Endometrial microvascular endothelial cells (primary cell): ENCODE results near the gene ATXN3L. TPM values are rescaled to one million over a fixed set of nuclear protein-coding genes. Genes with fewer than 3 reads are reported as not detected.
"Not testable (repeated sequence)": the region's sequence is repeated elsewhere in the genome, so short reads cannot be mapped to it uniquely, and the experiment has no call there.

Experiments used
- in situ Hi-C: cut with HindIII; loops from 2 replicates; pipeline ENCODE4 v1.10.0; 2017; ENCODE audit warnings: low sequenced_read_pairs, low pct_unique_long_range_greater_than_20kb; ENCODE audit errors: inconsistent ontology term
- total RNA-seq: library from RNA; depleted of rRNA; stranded (reverse); fragments of >200 nt; gene quantifications from one replicate; pipeline ENCODE4 v1.2.3, GENCODE V29; 2015; ENCODE audit errors: inconsistent ontology term

ATXN3L gene
- total RNA-seq, 1 donor from 2014 or later, result not detected

DNA sequence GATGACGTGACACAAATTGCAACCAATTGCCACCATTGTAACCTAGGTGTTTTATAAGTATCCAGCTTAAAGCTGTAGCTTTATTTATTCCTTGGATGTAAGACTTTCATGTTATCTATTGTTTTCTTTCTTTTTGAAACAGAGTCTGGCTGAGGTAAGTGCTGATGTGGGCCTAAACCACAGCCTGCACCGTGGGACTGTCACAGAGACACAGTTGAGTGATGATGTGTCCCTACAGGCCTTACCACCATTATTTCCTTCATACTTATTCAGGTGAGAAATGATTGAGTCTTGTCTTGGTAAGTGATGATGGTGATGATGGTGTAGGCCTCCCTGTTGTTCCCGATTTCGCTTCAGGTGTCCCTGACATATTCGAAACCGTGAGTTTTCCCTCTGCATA, 8.3 kb downstream of the ATXN3L start:
- in situ Hi-C loops, result no loop called here

DNA sequence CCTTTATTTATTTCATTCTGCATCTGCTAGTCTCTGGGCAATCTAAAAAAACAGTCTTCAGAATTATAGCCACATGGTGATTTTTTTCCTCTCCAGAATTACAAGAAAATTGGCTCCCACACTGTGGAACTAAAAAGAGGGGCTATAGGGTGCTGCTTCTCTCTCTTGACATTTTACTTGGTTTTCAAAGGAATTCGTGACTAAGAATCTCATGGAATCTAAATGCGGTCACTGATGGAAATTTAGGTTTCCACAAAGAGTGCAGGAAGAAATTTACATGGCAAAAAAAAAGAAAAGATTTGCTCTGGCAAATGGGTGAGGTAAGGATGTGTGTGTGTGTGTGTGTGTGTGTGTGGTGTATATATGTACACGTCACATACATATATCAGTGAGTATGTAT, 10.2 kb downstream of the ATXN3L start:
- in situ Hi-C loops, result no loop called here

DNA sequence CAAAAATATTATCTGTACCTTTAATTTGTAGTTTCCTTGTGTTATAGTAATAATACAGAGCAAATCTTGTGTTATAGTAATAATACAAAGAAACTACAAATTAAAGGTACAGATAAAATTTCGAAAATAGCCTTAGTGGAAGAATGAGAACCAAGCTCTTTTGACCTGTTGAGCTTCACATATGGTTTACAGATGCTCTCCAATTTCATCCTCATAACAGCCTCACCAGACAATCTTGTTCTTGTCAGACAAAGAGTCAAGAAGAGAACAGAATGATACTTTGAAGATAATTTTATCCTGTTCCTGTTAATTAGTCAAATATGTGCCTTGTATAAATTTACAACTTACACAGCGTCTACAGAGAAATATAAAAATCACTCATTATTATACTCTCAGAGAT, 12.8 kb downstream of the ATXN3L start:
- in situ Hi-C loops, result no loop called here

DNA sequence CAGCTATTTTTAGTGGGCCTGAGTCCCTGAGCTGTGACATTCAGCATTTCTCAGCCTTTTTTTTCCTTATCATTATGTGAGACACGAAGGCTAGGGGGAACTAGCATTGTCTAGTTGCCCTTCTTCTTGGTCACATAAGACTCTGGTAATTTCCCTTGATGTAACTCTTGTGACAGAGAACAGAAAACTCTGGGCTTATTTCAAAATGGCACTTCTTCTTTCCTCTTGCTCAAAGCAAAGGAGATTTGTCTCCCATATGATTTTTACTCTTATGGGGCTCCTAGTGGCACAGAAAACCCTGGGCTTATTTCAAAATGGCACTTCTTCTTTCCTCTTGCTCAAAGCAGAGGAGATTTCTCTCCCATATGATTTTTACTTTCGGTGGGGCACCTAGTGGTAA, 14.7 kb downstream of the ATXN3L start:
- in situ Hi-C loops, result no loop called here

DNA sequence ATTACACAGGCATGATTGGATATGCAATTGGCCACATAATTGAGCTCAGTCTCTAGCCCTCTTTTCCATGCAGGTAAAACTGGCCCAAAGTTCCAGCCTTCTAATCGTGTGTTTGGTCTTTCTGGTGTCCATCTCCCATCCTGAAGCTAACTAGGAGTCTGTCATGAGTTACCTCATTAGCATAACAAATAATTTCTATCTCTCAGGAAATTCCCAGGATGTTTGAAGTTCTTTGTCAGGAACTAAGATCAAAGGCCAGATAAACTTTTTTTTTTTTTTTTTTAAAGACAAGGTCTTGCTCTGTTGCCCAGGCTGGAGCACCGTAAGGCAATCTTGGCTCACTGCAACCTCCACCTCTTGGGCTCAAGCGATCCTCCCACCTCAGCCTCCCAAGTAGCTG, 15.8 kb downstream of the ATXN3L start:
- in situ Hi-C loops, result no loop called here

DNA sequence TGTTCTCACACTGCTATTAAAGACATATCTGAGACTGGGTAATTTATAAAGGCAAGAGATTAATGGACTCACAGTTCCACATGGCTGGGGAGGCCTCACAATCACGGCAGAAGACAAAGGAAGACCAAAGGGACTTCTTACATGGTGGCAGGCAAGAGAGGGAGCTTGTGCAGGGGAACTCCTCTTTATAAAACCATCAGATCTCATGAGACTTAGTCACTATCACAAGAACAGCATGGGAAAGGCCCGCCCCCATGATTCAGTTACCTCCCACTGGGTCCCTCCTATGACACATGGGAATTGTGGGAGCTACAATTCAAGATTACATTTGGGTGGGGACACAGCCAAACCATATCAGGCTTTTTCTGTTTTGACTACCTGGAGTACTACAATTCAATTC, 16.6 kb downstream of the ATXN3L start:
- in situ Hi-C loops, result not testable (repeated sequence)

DNA sequence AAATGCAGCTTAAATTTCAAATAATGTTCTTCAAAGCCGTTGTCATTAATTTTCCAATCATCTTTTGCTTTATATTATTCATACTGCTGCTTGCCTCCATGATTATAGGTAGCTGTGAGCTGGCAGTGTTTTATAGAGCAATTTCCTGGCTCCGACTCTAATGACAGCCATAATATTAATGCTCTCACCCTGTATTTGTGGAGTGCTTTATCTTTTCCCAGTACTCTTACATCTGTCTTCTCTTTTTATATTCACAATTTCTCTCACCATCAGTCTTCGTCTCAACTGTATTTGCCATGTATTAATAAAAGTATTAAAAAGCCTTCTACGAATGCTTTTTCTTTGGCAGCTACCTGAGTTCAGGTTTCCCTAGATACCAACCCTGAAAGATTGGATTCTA, 21.0 kb downstream of the ATXN3L start:
- in situ Hi-C loops, result no loop called here

DNA sequence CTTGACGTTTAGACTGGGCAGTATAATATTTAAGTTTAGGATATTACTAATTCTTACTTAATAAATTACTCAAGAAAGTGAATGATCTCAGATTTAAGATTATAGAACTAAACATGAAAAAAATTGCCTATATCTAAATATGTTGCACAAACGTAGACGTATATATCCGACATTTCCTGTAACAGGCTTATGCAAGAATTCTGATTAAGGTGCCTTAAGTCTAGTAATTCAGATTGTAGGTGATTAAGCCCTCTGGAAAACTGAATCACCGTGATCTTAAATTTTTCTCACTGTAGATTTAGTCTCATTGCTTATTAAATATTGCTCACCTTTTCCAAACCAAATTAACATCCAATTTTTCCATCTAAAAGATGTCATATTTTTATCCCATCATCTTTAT, 24.0 kb downstream of the ATXN3L start:
- in situ Hi-C loops, result no loop called here

DNA sequence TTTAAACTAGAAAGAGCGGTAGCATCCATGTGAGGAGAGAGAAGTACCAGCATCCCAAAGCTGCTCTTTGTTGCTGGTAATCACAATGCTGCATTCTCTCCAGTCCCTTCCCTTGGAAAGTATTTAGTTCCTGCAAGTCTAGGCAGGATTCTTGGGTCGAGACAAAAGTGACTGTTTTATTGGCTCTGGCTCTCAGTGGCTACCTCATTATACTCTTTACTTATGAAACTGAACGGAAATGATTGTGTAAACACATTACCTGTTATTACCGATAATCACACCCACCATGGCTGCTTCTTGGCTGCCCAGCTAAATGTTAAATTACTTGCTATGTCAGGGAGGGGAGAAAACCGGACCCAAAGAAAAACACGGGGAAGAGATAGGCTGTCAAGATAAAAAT, 26.2 kb downstream of the ATXN3L start:
- in situ Hi-C loops, result no loop called here

DNA sequence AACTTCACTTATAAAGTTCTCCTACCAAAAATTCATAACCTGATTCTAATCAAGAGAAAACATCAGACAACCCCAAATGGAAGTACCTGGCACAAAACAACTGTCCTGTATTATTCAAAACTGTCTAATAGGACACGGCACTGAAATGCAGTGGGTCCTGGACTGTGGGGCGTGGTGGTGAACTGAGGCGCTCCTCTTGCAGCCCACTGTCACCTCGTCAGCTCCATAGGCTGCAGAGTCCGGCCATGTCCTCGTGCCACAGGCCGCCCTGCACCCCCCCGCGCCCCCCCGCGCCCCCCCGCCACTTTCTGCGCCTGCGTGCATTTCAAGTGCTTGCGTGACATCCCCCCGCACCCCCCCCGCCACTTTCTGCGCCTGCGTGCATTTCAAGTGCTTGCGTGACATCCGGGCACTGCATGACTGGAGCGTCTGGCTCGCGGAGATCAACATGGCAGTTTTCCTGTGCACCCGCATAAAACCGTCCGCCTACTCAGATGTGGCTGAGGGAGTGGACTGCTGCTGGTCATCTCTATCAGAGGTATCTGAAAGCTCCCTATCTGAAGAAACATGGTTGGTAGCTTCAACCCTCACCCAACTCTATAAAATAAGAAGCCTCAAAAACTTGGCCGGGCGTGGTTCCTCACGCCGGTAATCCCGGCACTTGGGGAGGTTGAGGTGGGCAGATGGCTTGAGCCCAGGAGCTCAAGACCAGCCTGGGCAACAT, 28.8 kb downstream of the ATXN3L start:
- in situ Hi-C loops, result no loop called here

DNA sequence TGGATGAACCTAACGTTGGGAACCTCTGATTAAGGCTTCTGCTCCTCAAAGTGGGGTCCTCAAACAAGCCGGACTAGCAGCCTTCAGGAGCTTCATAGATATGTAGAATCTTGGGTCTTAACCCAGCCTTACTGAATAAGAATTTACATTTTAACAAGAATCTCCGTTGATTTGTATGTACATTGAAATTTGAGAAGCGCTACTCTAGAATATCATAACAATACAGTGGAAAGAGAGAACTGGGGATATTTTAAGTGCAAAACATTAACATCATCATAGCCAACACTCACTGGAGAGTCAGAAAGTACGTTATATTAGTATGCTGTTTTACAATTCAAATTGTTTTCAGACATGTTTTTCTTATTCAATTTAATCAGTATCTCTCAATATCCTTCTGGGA, 31.2 kb downstream of the ATXN3L start:
- in situ Hi-C loops, result no loop called here

DNA sequence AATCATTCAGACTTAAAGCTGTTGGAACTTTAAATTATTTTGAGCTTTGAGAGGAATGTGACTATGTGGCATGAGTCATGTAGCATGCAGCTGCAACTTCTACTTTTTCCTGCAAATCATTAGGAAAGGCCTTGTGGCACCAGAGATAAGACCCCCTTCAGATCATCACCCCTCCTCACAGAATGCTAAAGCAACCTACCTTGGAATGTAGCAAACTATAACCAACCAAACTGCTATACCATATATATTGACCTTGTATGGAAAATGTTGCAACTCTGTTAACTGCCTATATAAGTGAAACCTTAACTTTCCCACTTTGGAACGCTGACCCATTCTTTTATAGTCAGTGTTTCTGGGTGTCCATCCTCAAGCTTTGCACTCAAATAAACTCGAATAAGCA, 32.0 kb downstream of the ATXN3L start:
- in situ Hi-C loops, result no loop called here

DNA sequence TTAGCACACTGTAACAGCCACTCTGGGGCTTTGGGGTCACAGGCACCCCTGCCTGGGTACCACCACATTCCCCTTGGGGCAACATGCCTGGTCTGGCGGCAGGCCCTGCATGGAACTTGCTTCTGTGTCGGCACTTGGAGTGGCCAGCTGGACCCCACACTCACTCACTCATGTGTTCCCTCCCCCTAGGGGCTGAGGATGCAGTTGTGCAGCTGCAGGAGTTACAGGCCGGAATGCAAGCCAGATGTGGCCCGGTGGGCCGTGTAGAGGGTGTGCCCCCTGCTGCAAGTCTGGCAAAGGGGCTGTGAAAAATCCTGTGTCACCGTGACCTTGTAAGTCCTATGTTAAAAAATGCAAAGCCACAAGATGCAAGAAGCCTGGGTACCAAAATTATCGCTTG, 34.2 kb downstream of the ATXN3L start:
- in situ Hi-C loops, result no loop called here

DNA sequence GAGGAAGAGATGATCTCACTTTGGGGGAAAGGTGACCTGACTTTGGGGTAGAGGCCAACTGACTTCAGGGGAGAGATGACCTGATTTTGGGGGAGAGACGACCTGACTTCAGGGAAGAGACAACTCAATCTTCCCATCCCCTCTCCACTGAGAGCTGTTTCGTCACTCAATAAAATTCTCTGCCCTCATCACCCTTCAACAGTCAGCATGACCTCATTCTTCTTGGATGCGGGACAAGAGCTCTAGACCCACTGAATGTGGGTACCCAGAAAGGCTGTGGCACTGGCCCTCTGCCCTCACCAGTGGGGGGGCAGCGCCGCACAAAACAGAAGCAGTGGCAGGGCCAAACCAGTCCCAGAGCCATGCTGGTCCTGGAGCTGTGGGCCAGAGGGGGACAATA, 34.6 kb downstream of the ATXN3L start:
- in situ Hi-C loops, result no loop called here

DNA sequence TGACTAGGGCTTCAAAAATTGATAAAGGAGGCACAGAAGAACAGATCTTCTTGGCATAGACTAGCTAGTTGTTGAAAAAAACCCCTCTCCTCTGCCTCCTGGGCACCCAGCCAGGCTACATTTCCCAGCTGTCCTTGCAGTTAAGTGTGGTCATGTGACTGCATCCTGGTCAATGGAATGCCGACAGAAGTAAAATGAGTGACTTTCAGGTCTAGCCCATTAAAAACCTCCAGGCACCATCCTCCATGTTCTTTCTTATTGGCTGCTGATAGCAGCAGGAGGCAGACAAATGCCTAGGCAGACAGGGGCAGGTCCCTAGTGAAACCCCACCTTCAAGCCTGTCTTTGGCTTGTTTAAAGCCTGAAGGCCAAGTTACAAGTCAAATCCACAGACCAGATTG, 35.3 kb downstream of the ATXN3L start:
- in situ Hi-C loops, result no loop called here

DNA sequence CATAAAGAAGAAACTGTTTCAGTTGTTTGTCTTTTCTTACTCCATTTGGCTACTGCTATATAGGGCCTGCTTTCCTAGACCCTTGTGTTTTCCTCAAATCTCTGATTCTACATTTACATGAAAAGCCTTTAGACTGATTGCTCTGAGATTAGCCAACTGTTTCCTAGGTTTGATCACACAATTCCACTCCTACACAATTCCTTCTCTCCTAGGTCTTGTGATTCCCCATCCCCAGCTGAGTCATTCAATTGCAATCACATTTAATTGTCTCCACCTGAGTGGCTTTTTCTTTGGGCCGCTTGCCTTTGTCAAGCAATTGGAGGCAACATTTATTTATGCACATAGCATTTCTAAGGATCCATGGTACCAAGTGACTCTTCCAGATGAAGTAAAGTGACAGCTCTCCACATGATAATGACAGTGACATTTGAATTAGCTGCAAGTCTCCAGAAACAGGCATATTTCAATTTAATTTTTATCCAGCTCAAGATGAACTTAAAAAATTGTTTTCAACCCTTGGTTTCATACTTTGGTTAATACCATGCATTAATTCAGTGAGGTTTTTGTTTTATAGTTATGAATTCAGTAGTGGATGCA, 35.8 kb downstream of the ATXN3L start:
- in situ Hi-C loops, result no loop called here

DNA sequence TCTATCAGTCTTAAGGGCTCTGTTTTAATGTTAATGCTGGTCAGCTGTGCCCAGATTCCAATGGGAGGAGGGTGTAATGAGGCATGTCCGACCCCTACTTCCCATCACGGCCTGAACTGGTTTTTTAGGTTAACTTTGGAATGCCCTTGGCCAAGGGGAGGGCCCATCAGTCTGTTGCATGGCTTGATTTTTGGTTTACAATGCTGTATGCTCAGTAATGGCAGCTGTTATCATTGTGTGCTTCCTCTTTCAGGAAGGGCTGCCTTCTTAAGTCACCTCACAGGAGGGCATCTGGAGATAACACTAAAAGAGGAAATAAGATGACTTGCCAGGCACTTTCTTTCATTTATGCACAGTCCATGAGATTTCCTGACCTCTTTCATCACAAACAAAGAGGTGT, 36.3 kb downstream of the ATXN3L start:
- in situ Hi-C loops, result no loop called here

DNA sequence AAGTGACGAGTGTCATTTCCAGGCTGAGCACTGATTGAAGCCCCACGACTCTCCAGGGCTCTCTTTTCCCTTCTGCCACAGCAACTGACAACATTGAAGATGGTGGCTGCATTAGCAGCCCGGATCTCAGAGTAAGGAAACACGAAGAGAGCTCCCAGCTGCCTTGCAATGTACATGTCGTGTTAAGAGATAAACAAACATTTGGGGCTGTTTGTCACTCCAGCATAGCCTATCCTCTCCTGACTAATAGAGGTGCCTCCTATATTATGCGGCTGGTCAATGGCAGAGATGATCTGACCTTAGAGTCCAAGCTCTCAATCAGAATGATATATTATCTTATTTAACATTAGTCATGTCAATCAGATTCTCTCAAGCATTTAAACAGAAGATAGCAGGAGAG, 38.6 kb downstream of the ATXN3L start:
- in situ Hi-C loops, result no loop called here

DNA sequence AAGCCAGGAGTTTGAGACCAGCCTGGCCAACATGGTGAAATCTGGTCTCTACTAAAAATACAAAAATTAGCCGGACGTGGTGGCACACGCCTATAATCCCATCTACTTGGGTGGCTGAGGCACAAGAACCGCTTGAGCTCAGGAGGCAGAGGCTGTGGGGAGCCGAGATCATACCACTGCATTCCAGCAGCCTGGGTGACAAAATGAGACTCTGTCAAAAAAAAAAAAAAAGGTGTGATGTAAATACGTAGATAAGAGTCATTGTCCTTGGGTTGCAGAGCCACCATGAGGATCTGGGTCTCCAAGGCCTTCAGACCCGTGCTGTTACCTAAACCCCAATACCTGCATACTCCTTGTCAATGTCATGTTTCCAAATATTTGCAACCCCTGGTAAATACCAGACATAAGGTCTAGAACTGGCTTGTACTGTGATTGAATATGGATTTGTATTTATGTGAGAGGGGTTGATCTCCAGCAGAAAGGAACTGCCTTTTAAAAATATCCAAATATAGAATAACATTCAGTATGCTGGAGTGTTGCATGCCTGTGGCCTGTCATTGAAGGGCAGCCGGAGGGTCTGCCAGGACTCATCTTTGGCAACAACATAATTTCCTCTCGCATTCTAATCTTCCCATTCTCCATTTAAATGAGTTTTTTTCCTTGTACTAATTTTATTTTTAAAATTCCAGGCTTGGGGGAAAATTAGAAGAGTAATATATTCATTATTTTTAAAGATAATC, 40.4 kb downstream of the ATXN3L start:
- in situ Hi-C loops, result no loop called here

DNA sequence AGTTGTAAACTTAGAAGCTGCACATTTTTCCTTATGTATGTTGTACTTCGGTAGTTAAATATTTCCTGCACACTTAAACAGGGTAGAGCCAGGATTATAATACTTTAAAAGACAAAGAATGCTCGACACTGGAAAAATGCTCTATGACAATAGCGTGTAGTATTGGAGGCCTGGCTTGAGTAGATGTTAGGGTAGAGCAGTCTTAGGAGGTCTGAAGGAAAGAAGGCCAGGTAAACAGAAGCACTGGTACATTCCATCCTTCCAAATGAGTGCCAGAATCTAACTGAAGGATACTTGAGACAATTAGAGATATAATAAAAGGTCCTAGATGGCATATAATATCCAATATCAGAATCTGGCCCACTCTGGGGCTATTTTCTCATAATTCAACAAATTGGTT, 42.3 kb downstream of the ATXN3L start:
- in situ Hi-C loops, result no loop called here
